HepG2 (cell line): ENCODE data around the gene ZNHIT1. TPM values are rescaled to one million over a fixed set of nuclear protein-coding genes. Genes with fewer than 3 reads are reported as not detected.
A peak's percentile ranks its signal among the peaks of the same experiment; 100 is the strongest.

Source experiments
- CBX5 ChIP-seq: sonication (generic); formaldehyde crosslinking; IDR thresholded peaks from 2 replicates; pipeline ENCODE4 v1.4.0; 2020; ENCODE audit warnings: missing genetic modification reagents, borderline replicate concordance
- HBP1 ChIP-seq: IDR thresholded peaks from 2 replicates; pipeline ENCODE4 v1.6.1; 2016; ENCODE audit warnings: low read depth, control low read depth
- KDM2A ChIP-seq: sonication (generic); formaldehyde crosslinking; IDR thresholded peaks from 2 replicates; pipeline ENCODE4 v1.4.0; 2020; ENCODE audit warnings: low read depth, missing genetic modification reagents, borderline replicate concordance
- NCOA2 ChIP-seq: sonication (generic); formaldehyde crosslinking; IDR thresholded peaks from 2 replicates; pipeline ENCODE4 v1.8.0; 2022; ENCODE audit warnings: inconsistent platforms
- NCOA5 ChIP-seq: sonication (generic); formaldehyde crosslinking; IDR thresholded peaks from 2 replicates; pipeline ENCODE4 v1.4.0; 2020; ENCODE audit warnings: missing genetic modification reagents
- RFXAP ChIP-seq: sonication (generic); formaldehyde crosslinking; IDR thresholded peaks from 2 replicates; pipeline ENCODE4 v1.4.0; 2020; ENCODE audit warnings: missing genetic modification reagents, borderline replicate concordance
- TFDP1 ChIP-seq: IDR thresholded peaks from 2 replicates; pipeline ENCODE4 v1.6.1; 2016; ENCODE audit warnings: missing compliant biosample characterization, missing genetic modification reagents, borderline replicate concordance
- ZBTB10 ChIP-seq: sonication (generic); formaldehyde crosslinking; IDR thresholded peaks from 2 replicates; pipeline ENCODE4 v1.4.0; 2020; ENCODE audit warnings: missing genetic modification reagents, borderline replicate concordance
- ZNF160 ChIP-seq: sonication (generic); formaldehyde crosslinking; IDR thresholded peaks from 2 replicates; pipeline ENCODE4 v1.8.0; 2022; ENCODE audit warnings: mild to moderate bottlenecking, inconsistent platforms, missing genetic modification reagents
- ZNF333 ChIP-seq: sonication (generic); formaldehyde crosslinking; IDR thresholded peaks from 2 replicates; pipeline ENCODE4 v1.4.0; 2020; ENCODE audit warnings: mild to moderate bottlenecking, missing genetic modification reagents, borderline replicate concordance
- ZNF33A ChIP-seq: sonication (generic); formaldehyde crosslinking; IDR thresholded peaks from 2 replicates; pipeline ENCODE4 v1.5.1; 2020; ENCODE audit warnings: missing genetic modification reagents, mild to moderate bottlenecking, moderate library complexity, borderline replicate concordance
- ZNF546 ChIP-seq: sonication (generic); formaldehyde crosslinking; conservative IDR thresholded peaks from 2 replicates; pipeline ENCODE4 v1.8.1; 2023; ENCODE audit warnings: mild to moderate bottlenecking, missing genetic modification reagents
- ZNF589 ChIP-seq: sonication (generic); formaldehyde crosslinking; conservative IDR thresholded peaks from 2 replicates; pipeline ENCODE4 v1.8.0; 2022; ENCODE audit warnings: mild to moderate bottlenecking, moderate library complexity, missing genetic modification reagents
- ZNF746 ChIP-seq: sonication (generic); formaldehyde crosslinking; IDR thresholded peaks from 2 replicates; pipeline ENCODE4 v1.8.0; 2022; ENCODE audit warnings: mild to moderate bottlenecking, missing genetic modification reagents
- ZNF891 ChIP-seq: sonication (generic); formaldehyde crosslinking; IDR thresholded peaks from 2 replicates; pipeline ENCODE4 v1.5.0; 2020; ENCODE audit warnings: mild to moderate bottlenecking, missing genetic modification reagents
- ZSCAN22 ChIP-seq: sonication (generic); formaldehyde crosslinking; IDR thresholded peaks from 2 replicates; pipeline ENCODE4 v1.4.0; 2020; ENCODE audit warnings: mild to moderate bottlenecking, missing genetic modification reagents
- polyA plus RNA-seq, 8 experiments: library from polyadenylated mRNA; depleted of rRNA in 3 of 8; stranded (reverse) in 7 of 8; unstranded in 1 of 8; fragments of >200 nt; fragmentation: Illumina TruSeq in 4 of 8; extraction: Trizol in 4 of 8; gene quantifications; 2 replicates each; pipeline versions ENCODE4 v1.2.1 to v1.2.3, GENCODE V29; 2011 to 2016; ENCODE audit warnings: low read depth in 4 of 8, missing spikeins in 1 of 8, mixed read lengths in 1 of 8; ENCODE audit not compliant: insufficient read depth in 1 of 8
- total RNA-seq, 5 experiments: library from RNA; depleted of rRNA; stranded (reverse); fragments of >200 nt; fragmentation: Illumina TruSeq; extraction: Trizol; gene quantifications; 2 replicates each; pipeline ENCODE4 v1.2.3, GENCODE V29; 2016; ENCODE audit warnings: low read depth in 1 of 5
- TF ChIP-seq, protein P1 (sequence below): sonication (generic); formaldehyde crosslinking; IDR thresholded peaks from 2 replicates; pipeline ENCODE4 v1.4.0; 2020; ENCODE audit warnings: missing genetic modification reagents; ENCODE audit errors: not compliant biosample characterization
- TF ChIP-seq, protein P2 (sequence below): sonication (generic); formaldehyde crosslinking; conservative IDR thresholded peaks from 2 replicates; pipeline ENCODE4 v1.4.0; 2020; ENCODE audit warnings: mild to moderate bottlenecking, missing genetic modification reagents, moderate library complexity

The ZNHIT1 gene
- total and polyA plus RNA-seq, 2 of the 13 experiments (the other 11 are each of a cell fraction or from before 2014, with no cell fraction given) = 32.5 to 64.5 TPM

GRCh38 chr7:101244375-101245146, 26.6 kb downstream of the ZNHIT1 start, which contains the start of gene FIS1 (continued):
- TF ChIP-seq TFDP1 (CRISPR knock-in tag) (peak; percentile 37; the same call in 1 of the 2 replicates), ZBTB10 (CRISPR knock-in tag) (no peak), NCOA2 (CRISPR knock-in tag) (peak; percentile 47; the same call in 1 of the 2 replicates), ZNF333 (CRISPR knock-in tag) (0 out of 2 replicates have a peak, but pooled peaks have one; percentile 17), ZNF160 (no peak), RFXAP (peak; percentile 71; the same call in 1 of the 2 replicates), ZNF746 (CRISPR knock-in tag) (0 out of 2 replicates have a peak, but pooled peaks have one; percentile 45), ZNF33A (CRISPR knock-in tag) (no peak), CBX5 (CRISPR knock-in tag) (peak; percentile 8; the same call in 1 of the 2 replicates), HBP1 (CRISPR knock-in tag) (peak; percentile 69; the same call in 1 of the 2 replicates), ZNF589 (peak; percentile 59; the same call in 1 of the 2 replicates), ZNF546 (CRISPR knock-in tag) (peak; percentile 86; the same call in 1 of the 2 replicates), ZSCAN22 (CRISPR knock-in tag) (peak; percentile 24; the same call in 1 of the 2 replicates), KDM2A (CRISPR knock-in tag) (peak; percentile 99), ZNF891 (CRISPR knock-in tag) (peak; percentile 29), NCOA5 (CRISPR knock-in tag) (no peak)
- TF ChIP-seq, protein P1, sequence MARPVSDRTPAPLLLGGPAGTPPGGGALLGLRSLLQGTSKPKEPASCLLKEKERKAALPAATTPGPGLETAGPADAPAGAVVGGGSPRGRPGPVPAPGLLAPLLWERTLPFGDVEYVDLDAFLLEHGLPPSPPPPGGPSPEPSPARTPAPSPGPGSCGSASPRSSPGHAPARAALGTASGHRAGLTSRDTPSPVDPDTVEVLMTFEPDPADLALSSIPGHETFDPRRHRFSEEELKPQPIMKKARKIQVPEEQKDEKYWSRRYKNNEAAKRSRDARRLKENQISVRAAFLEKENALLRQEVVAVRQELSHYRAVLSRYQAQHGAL (CRISPR knock-in tag) = peak; percentile 27
- TF ChIP-seq, protein P2, sequence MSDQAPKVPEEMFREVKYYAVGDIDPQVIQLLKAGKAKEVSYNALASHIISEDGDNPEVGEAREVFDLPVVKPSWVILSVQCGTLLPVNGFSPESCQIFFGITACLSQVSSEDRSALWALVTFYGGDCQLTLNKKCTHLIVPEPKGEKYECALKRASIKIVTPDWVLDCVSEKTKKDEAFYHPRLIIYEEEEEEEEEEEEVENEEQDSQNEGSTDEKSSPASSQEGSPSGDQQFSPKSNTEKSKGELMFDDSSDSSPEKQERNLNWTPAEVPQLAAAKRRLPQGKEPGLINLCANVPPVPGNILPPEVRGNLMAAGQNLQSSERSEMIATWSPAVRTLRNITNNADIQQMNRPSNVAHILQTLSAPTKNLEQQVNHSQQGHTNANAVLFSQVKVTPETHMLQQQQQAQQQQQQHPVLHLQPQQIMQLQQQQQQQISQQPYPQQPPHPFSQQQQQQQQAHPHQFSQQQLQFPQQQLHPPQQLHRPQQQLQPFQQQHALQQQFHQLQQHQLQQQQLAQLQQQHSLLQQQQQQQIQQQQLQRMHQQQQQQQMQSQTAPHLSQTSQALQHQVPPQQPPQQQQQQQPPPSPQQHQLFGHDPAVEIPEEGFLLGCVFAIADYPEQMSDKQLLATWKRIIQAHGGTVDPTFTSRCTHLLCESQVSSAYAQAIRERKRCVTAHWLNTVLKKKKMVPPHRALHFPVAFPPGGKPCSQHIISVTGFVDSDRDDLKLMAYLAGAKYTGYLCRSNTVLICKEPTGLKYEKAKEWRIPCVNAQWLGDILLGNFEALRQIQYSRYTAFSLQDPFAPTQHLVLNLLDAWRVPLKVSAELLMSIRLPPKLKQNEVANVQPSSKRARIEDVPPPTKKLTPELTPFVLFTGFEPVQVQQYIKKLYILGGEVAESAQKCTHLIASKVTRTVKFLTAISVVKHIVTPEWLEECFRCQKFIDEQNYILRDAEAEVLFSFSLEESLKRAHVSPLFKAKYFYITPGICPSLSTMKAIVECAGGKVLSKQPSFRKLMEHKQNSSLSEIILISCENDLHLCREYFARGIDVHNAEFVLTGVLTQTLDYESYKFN = peak; percentile 28; the same call in 1 of the 2 replicates
